ENCODE measurements around the gene TCERG1L. TPM values are rescaled to one million over a fixed set of nuclear protein-coding genes. Genes with fewer than 3 reads are reported as not detected.

Gene TCERG1L
- total RNA-seq, 1 experiment from 2014 or later = 0.27 TPM

- DNase-seq (ENCODE audit: extremely low read depth, low read depth) = no peak
Measured at GRCh38 chr10:131212763-131213325, 98.7 kb downstream of the TCERG1L start.

GRCh38 chr10:131211965-131212619, 99.4 kb downstream of the TCERG1L start:
- no peak for DNase-seq (ENCODE audit: extremely low read depth, low read depth)

- DNase-seq (ENCODE audit: extremely low read depth, low read depth) = no peak
Measured at GRCh38 chr10:131211559-131211958, 100.0 kb downstream of the TCERG1L start.

- DNase-seq (ENCODE audit: extremely low read depth, low read depth) = no peak
Measured at GRCh38 chr10:131211146-131211545, 100.4 kb downstream of the TCERG1L start.

GRCh38 chr10:131210181-131210580, 101.3 kb downstream of the TCERG1L start:
- DNase-seq (ENCODE audit: extremely low read depth, low read depth) = no peak

- no peak for DNase-seq (ENCODE audit: extremely low read depth, low read depth)
Measured at GRCh38 chr10:131207584-131208532, 103.7 kb downstream of the TCERG1L start.

GRCh38 chr10:131207176-131207575, 104.3 kb downstream of the TCERG1L start:
- no peak for DNase-seq (ENCODE audit: extremely low read depth, low read depth)

- no peak for DNase-seq (ENCODE audit: extremely low read depth, low read depth)
Measured at GRCh38 chr10:131206111-131206995, 105.2 kb downstream of the TCERG1L start.

- no peak for DNase-seq (ENCODE audit: extremely low read depth, low read depth)
Measured at GRCh38 chr10:131205556-131205955, 106.0 kb downstream of the TCERG1L start.

- DNase-seq (ENCODE audit: extremely low read depth, low read depth) = no peak
Measured at GRCh38 chr10:131204406-131205152, 106.9 kb downstream of the TCERG1L start.

GRCh38 chr10:131203456-131204357, 107.8 kb downstream of the TCERG1L start:
- DNase-seq (ENCODE audit: extremely low read depth, low read depth) = no peak

- DNase-seq (ENCODE audit: extremely low read depth, low read depth) = no peak
Measured at GRCh38 chr10:131202990-131203389, 108.5 kb downstream of the TCERG1L start.

- no peak for DNase-seq (ENCODE audit: extremely low read depth, low read depth)
Measured at GRCh38 chr10:131201741-131202515, 109.6 kb downstream of the TCERG1L start.

GRCh38 chr10:131200856-131201470, 110.6 kb downstream of the TCERG1L start:
- no peak for DNase-seq (ENCODE audit: extremely low read depth, low read depth)

- no peak for DNase-seq (ENCODE audit: extremely low read depth, low read depth)
Measured at GRCh38 chr10:131199646-131200045, 111.9 kb downstream of the TCERG1L start.

- no peak for DNase-seq (ENCODE audit: extremely low read depth, low read depth)
Measured at GRCh38 chr10:131198843-131199242, 112.7 kb downstream of the TCERG1L start.

GRCh38 chr10:131198401-131198800, 113.1 kb downstream of the TCERG1L start:
- DNase-seq (ENCODE audit: extremely low read depth, low read depth) = no peak
